Spleen (tissue), 7 donors: ENCODE results near the gene PBXIP1.

Experiments used
- POLR2A ChIP-seq, 3 donors: fragments of 450-650 bp; IDR thresholded peaks; one replicate each; pipeline ENCODE4 v1.5.1; 2017; ENCODE audit warnings: antibody characterized with exemption in 3 of 3, mild to moderate bottlenecking in 1 of 3
- POLR2AphosphoS5 ChIP-seq, 3 donors: sonication (generic); formaldehyde crosslinking; IDR thresholded peaks; one replicate each; pipeline ENCODE4 v1.5.1; 2017; ENCODE audit warnings: antibody characterized with exemption in 3 of 3
- TF ChIP-seq, protein P1 (sequence below), 11 experiments: fragments of 200-600 bp in 7 of 11; fragments of 450-650 bp in 4 of 11; sonication (generic) in 4 of 11; IDR thresholded peaks in 8 of 11; conservative IDR thresholded peaks in 3 of 11; 1 replicate in 7 of 11; 2 replicates in 4 of 11; pipeline versions ENCODE4 v1.4.0 to v1.8.0; 2016 to 2021; ENCODE audit warnings: antibody characterized with exemption in 11 of 11, inconsistent platforms in 4 of 11, mild to moderate bottlenecking in 1 of 11
- donor health status: DM: no; HTN: no; CAD: no; lungs with moderate emphysema.
- donor health status: DM: no; HTN: no; CAD: no.
- donor health status: DM: no; HTN: no; CAD: no.

DNA sequence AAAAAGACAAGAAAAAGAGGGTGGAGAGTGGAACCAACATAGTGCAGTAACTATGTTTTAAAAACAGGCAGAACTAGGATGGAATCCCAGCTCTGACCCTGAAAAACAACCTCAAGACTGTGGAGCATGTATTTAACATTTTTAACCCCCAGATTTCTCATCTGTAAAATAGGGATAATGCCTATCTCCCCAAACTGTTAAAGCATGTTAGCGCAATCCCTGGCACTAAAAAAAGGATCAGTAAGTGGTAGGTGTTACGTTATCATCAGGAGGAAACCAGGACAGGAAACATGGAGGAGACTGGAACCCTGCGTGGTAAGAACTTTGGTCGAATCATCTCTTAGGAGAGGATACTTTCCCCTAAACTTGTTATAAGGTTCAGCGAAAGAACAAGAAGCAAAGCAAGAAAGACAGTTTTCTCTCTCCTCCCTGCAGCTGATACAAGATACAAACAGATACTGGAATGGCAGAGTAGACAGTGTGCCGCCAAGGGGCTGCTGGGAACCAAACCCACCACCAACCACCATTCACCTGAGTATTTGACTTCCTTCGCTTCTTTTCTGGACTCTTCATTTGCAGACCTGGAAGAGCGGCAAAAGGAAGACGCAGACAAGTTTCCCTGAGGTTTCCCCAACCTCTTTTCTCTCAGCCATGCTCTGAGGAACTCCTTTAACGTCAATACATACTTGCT is 4.7 kb upstream of the PBXIP1 start:
- TF ChIP-seq POLR2AphosphoS5 (IDR thresholded peaks at IDR 0.05) (no peak), POLR2A (IDR thresholded peaks at IDR 0.05) (no peak)
- TF ChIP-seq, protein P1, sequence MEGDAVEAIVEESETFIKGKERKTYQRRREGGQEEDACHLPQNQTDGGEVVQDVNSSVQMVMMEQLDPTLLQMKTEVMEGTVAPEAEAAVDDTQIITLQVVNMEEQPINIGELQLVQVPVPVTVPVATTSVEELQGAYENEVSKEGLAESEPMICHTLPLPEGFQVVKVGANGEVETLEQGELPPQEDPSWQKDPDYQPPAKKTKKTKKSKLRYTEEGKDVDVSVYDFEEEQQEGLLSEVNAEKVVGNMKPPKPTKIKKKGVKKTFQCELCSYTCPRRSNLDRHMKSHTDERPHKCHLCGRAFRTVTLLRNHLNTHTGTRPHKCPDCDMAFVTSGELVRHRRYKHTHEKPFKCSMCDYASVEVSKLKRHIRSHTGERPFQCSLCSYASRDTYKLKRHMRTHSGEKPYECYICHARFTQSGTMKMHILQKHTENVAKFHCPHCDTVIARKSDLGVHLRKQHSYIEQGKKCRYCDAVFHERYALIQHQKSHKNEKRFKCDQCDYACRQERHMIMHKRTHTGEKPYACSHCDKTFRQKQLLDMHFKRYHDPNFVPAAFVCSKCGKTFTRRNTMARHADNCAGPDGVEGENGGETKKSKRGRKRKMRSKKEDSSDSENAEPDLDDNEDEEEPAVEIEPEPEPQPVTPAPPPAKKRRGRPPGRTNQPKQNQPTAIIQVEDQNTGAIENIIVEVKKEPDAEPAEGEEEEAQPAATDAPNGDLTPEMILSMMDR (IDR thresholded peaks at IDR 0.05 in 8 of 11, conservative IDR thresholded peaks at IDR 0.05 in 3 of 11), result no peak
